ENCODE measurements around the gene YIPF3.
"Not testable (repeated sequence)": the region's sequence is repeated elsewhere in the genome, so short reads cannot be mapped to it uniquely, and the experiment has no call there.

The YIPF3 gene

DNA sequence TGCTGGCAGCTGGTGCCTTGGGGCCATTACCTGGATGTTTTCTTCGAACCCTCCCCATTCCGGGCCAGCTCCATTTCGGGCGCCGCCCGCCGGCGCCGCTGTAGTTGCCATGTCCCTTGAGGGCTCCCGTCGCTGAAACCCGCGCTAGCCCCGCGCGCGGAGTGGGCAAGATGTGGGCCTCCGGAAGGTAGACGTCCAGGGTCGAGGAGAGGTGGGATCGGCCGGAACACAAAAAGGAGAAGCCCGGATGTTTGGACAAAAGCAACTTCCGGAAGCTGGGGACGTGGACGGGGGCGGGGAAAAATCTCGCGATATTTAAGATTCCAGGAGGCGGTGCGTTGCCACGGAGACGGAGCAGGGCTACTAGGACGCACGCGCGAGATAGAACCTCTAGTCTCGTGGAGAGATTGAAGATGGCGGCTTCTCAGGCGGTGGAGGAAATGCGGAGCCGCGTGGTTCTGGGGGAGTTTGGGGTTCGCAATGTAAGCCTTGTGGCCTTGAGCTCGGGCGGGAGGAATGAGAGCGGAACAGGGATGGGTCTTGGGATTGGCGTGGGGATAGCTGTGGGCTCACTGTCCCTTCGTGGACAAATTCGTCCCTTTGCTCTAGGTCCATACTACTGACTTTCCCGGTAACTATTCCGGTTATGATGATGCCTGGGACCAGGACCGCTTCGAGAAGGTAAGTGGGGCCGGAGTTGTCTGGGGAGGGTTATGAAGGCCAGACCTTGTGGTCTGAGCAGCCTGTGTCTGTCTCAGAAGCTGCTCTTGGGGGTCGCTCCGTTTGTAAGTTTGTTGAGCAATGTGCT is at the start of gene YIPF3, which contains the start of gene POLR1C:
Gene YIPF3 (minus strand): TSS at position 230 of the 808 bp plus-strand sequence. CDS start 119 bp downstream, at position 111.
Gene POLR1C (plus strand): TSS at position 393 of the 808 bp plus-strand sequence. CDS start 21 bp downstream, at position 414.
- peak; percentile 96 for DNase-seq

- DNase-seq: no peak
Measured at GRCh38 chr6:43559328-43559727, 42.6 kb upstream of the YIPF3 start.

GRCh38 chr6:43557620-43558019 is 40.9 kb upstream of the YIPF3 start:
- not testable (repeated sequence) for DNase-seq

DNA sequence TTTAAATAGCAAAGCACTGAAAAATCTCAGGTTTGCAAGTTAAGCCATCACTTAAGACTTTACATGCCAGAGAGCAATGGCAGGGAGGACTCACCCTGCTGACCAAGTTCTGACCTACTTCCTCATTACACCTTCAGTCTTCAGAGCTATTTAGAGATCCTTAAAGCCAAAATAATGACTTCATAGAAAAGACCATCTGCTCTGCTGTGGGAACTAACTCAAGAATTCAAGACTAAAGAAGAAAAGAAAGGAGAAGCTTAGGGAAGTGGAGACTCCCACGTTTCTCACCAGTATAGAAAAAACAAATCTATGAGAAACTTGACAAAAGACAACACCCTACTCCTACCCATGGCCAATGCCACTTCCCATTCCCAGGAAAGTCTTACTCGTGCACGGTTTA is 30.5 kb upstream of the YIPF3 start:
- no peak for DNase-seq

- no peak for DNase-seq
Measured at GRCh38 chr6:43544461-43544860, 27.7 kb upstream of the YIPF3 start.

GRCh38 chr6:43541774-43542471 is 25.2 kb upstream of the YIPF3 start:
- no peak for DNase-seq

- no peak for DNase-seq
Measured at GRCh38 chr6:43540507-43540906, 23.8 kb upstream of the YIPF3 start.

- not testable (repeated sequence) for DNase-seq
Measured at GRCh38 chr6:43539409-43539808, 22.7 kb upstream of the YIPF3 start.

DNA sequence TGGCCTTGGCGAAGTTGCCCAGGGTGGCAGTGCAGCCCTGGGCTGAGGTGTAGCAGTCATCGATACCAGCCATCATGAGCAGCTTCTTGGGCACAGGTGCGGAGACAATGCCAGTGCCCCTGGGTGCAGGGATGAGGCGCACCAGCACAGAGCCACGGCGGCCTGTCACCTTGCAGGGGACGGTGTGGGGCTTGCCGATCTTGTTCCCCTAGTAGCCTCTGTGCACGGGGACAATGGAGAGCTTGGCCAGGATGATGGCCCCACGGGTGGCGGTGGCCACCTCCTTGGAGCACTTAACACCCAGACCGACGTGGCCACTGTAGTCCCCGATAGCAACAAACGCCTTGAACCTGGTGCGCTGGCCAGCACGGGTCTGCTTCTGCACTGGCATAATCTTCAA is 22.3 kb upstream of the YIPF3 start:
- DNase-seq: not testable (repeated sequence)

DNA sequence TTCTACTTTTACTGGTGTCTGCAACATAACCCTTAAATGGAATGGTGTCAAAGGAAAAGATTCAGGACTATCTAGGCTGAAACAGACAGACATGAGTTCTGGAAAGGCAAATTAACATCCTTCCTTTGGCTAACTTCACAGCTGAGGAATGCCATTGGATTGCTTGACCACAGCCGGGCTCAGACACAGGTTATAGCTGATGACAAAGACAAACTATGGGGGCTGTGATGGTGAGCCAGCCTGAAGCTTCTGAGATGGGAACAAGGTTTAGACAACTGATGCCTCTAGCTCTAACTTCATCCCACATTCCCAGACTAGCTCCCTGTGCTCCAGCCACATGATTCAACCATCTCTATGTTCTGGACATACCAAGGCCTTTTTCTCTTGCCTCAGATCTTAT is 15.5 kb upstream of the YIPF3 start:
- DNase-seq: no peak

GRCh38 chr6:43524483-43524961 is 7.8 kb upstream of the YIPF3 start:
- no peak for DNase-seq

GRCh38 chr6:43523284-43523683 is 6.6 kb upstream of the YIPF3 start:
- no peak for DNase-seq

DNA sequence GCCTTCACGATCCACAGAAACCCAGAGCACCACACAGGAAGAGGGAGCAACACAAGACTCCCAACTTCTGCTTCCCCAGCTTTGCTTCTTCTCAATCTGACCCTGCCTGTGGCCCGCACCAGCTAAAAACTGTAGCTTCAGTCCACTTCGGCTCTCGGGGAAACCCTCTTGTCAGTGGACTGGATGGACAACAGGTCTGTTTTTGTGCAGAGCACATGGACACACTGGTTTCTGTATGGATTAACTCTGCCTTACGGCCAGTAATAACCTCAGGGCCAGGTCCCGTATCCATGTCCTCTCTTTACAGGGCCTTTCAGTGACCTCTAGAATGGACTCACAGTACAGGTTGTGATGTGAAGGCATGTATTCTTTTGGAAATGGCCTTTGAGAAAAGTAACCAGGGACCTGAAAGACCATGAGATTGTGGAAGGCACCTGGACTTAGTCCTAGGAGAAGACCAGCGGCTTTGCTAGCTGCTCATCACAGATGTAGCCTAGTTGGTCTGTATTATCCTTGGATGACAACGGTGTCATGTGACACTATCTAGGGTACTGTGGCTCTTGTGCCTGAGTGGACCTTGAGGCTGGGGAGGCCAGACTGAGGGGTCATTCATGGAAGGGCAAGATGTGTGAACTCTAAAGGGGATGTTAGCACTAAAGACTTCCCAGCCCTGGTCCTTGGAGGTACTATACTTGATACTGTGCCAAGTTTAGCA is 6.0 kb upstream of the YIPF3 start:
- DNase-seq: no peak

- no peak for DNase-seq
Measured at GRCh38 chr6:43521836-43522235, 5.1 kb upstream of the YIPF3 start.

- no peak for DNase-seq
Measured at GRCh38 chr6:43520097-43520496, 3.4 kb upstream of the YIPF3 start.

DNA sequence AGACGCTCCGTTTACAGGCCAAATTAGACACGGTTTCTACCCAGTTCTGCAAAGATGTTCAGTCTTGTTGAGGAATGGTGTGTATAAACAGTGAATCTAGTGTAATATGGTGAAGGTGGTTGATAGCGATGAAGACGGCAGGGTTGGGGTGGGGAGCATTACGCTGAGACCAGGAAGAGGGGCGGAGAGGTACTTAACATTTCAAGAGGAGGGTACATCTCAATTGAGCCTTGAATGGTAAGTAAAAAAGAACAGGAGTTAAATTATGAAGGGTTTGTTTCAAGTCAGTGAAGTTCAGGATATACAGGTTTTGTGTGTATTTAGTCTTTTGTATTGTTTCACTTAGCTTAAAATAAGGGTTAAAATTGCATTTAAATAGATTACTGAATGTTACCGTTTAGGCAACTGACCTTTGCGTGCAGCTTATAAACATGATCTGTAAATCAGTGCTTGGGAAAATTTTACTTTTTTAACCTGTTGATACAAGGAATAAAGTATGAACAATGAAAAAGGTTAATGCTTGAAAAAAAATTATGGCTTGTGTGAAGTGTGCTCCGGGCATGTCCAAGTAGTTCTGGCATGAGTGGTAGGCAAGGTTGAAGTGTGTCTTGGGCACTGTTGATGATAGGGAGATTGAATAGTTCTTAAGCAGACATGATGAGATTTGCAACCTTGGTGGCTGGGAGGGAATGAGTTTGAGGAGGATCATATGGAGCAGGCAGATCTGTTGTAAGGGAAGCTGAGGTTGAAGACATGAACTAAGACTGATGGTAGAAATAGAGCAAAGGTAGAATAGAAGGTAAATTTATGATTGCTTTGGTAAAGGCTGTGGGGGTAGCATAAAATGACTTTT is 1.0 kb upstream of the YIPF3 start:
- no peak for DNase-seq

GRCh38 chr6:43516367-43516696 is 394 bp downstream of the YIPF3 start:
- no peak for DNase-seq

DNA sequence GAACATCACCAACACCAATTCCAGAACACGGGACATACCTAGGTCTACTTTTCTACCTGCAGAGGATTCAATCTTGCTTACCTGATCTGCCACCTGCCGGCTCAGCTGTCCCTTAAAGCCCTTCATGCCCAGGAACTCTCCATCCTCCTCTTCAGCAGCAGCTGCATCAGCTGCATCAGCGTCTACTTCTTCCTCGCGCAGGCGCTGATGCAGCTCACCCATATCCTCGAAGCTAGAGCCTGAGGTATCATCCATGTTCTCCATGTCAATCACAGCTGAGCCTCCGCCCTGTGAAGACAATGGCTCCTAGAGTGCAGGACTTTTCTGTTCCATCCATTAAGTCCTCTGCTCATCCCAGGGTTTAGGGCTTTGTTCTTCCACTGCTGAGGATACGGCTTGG is 918 bp downstream of the YIPF3 start:
- DNase-seq: no peak

DNA sequence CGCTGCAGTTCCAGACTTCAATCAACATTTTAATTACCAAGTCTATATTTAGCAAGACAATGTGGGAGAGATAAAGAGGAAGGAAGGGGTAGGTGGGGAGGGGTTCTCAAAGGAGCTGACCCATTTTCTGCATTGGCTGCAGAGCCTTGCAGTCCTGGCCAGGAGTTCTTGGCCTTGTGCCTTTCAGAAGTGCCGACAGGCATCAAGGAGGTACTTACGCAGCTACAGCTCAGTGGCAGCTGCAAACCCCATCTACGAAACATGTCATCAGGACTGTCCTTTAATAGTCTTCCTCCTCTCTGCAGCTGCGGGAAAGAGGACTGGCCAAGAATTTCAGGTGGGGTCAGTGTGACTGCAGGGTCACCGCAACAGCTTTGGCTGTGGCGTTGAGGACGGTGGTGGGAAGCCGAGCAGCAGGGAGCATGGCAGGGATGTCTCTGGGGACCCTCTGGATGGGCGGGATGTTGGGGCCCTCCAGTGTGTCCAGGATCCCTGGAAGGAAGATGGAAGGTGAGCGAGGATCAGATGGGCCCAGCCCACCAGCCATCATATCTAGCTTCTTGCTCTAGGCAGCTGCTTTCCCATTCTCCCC is 4.8 kb downstream of the YIPF3 start:
- DNase-seq: no peak

DNA sequence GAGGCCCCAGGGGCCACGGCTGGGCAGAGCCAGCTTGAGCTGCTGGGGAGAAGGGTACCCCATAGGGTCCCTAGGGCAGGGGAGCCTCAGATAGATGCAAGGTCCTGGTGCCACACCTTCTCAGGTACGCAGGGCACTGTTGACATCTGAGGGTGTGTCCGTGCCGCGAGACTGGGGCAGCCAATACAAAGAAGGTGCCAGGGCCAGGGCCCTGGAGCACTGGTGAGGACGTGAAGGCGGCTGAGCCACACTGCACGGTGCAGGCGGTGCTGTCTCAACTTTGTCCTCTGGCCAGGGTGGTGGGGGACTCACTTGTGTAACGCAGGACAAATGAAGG is 5.9 kb downstream of the YIPF3 start:
- no peak for DNase-seq

- DNase-seq: peak; percentile 92
Measured at GRCh38 chr6:43509984-43510826, 6.5 kb downstream of the YIPF3 start, which contains the start of gene LRRC73. TSS of gene LRRC73 (minus strand) at chr6:43510346. CDS start at chr6:43509785, 561 bp downstream.
